HG02885 (cell line): ENCODE measurements around the gene CRISPLD2.
"Not testable (repeated sequence)": the region's sequence is repeated elsewhere in the genome, so short reads cannot be mapped to it uniquely, and the experiment has no call there.

Experiments
- ATAC-seq: cut with Tn5 transposase; IDR thresholded peaks from one replicate; pipeline ENCODE4 v1.9.1; 2021; ENCODE audit warnings: mild to moderate bottlenecking; ENCODE audit not compliant: unreplicated experiment, poor library complexity

Gene CRISPLD2

DNA sequence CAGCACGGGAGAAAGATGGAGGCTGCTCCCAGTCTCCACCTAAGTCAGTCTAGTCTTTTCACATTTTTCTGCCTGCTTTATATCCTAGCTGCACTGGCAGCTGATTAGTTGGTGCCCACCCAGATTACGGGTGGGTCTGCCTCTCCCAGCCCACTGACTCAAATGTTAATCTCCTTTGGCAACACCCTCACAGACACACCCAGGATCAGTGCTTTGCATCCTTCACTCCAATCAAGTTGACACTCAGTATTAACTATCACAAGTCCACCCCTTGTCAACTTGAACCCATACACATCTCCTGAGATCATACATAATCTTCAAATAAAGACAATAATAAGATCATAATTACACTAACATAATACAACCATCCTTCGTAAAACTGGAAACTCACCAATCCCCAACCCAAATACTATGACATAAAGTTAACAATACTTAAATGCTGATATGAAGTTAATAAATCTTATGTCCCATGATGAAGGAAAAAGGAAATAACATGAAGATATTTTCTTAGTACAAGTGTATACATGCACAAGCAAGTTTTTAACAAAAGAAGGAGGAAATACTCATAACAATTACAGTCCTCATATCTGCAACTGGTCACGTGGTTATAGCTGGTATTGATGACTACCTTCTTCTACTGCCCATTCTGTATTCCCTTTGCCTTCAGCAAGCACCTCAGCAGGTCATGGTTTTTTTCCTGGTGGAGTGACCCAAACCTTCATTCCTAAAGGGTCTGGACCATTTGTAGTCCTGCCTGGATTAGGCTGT is 35.8 kb downstream of the CRISPLD2 start:
- ATAC-seq: not testable (repeated sequence)

DNA sequence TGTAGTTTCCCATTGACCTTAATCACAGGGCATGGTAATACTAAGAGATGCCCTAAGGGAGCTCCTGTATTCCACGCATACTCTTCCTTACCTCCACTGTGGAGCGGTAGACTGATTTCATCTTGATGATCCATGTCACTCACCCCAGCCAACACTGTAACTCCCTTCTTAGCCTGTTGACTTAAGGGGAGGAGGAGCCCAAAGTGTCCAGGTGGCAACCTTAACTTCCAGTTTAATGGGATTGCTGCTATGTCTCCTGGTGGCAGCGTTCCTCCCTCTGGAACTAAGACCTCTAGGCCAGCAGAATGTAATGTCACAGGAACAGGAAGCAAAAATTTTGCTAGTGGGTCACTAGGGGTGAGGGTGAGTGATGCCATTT is 36.4 kb downstream of the CRISPLD2 start:
- not testable (repeated sequence) for ATAC-seq

DNA sequence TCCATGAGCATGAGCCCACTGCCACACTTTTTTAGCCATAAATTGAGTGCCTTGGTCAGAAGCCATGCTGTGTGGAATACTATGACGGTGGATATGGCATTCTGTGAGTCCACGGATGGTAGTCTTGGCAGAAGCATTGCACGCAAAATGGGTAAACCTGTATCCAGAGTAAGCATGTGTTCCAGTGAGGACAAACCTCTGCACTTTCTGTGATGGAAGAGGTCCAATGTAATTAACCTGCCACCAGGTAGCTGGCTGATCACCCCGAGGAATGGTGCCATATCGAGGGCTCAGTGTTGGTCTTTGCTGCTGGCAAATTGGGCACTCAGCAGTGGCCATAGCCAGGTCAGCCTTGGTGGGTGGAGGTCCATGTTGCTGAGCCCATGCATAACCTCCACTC is 37.0 kb downstream of the CRISPLD2 start:
- ATAC-seq: not testable (repeated sequence)

DNA sequence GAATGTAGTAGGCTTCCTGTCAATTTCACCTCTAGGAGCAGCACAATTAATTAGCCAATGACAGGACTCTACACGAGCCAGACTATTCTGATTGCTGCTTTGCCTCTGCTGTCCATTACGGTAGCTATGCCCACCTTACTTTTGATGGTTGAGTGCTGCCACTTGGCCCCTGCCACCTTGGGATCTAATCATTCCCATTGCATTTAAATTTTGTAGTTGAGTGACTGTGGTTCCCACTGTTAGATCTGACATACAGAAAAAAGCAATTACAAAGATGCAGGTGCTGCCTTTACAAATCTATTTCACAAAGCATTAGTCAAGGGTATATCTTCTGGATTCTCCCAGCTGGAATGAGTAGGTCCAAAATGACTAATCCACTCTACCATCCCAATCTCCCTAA is 39.9 kb downstream of the CRISPLD2 start:
- ATAC-seq: no peak

DNA sequence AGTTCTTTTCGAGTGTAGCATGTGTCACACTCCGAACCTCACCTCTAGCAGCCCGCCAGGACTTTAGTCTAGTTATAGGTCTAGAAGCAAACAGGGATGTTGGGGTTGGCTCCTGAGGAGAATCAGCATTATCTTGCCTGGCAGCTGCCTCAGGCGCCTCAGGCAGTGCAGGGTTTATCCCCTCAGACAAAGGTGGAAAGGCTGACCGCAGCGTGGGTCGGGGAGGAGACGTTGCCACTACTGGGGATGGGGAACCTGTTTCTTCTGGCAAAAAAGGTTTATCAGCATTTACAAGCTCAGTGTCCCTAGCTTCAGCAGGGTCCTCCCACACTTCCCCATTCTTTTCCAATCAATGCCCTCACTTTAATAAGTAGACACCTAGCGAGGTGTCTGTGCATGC is 40.6 kb downstream of the CRISPLD2 start:
- ATAC-seq: no peak

DNA sequence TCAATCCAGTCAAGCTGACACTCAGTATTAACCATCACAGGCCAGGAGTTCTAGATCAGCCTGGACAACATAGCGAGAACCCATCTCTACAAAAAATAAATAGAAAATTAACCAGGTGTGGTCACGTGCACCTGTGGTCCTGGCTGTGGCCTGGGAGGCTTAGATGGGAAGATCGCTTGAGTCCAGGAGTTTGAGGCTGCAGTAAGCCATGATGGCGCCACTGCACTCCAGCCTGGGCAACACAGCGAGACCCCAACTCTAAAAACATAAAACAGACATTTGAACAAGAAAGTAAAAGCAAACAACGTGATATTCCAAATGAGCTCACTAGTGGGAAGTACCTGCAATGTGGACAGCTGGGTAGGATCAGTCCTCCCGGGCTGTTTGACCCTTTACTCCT is 41.9 kb downstream of the CRISPLD2 start:
- ATAC-seq: no peak

DNA sequence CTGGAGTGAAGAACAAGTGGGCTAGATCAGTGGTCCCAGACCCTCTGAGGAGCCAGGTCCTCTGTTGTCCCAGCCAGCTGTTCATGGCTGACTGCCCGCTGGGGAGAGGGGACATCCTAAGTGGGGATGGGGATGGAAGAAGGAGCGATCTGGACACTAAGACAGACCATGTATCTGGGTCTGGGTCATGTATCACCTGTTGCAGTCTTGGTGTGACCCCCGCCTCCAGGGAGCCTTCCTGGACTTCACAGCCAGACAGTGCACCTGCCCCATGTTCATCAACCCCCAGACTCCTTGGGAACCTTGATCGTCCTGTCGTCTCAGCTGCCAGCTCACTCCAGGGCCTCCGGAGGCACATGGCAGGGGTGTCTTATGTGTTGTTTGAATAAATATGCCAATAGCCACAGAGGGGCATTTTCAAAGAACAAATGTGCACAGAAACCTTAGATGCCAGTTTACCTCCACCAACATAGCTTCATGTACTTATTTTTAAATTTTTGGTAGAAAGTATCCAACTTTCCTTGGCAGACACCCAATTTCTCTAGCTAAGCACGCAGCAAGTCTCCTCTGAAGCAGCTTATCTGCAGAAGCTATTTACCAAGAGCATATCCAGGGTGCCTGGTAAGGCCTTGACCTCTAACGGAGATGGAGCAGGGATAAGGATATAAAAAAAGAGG is 43.2 kb downstream of the CRISPLD2 start:
- no peak for ATAC-seq

DNA sequence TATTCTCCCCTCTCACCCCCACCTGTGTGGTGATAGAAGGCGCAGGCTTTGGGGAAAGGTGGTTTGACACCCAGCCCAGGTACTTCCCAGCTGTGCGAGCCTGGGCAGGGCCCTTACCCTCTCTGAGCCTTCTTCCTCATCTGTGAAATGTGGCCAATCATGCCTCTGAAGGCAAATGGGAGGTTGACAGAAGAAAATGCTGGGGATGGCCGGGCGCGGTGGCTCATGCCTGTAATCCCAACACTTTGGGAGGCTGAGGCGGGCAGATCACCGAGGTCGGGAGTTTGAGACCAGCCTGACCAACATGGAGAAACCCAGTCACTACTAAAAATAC is 43.7 kb downstream of the CRISPLD2 start:
- ATAC-seq: no peak

DNA sequence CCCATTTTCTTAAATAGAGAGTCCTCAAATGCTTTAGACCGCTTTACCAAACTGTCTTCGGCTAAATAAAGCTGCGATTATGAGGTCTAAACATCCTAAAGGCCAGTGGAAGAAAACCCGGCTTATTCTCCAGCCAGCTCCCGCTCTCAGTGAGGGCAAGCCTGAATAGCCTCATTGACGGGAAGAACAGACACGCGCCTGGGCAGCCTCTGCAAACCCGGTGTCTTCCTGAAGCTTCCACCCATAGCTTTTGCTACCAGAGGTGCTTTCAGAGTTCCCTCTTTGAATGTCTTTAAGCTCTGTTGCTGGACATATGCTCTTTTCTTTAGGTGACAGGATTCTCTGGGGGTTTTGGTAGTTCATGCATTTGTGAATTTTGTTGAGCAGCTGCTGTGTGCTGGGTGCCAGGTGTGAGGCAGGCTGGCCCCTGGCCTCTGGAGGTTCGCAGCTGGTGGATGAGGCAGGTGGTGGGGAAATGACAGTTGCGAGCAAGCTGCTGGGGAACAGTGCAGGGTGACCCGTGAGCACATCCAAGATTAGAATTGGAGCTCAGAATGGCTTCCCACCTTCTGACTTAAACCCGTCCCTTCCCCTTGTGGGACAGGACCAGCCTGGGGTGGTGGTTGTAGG is 44.7 kb downstream of the CRISPLD2 start:
- ATAC-seq: no peak

DNA sequence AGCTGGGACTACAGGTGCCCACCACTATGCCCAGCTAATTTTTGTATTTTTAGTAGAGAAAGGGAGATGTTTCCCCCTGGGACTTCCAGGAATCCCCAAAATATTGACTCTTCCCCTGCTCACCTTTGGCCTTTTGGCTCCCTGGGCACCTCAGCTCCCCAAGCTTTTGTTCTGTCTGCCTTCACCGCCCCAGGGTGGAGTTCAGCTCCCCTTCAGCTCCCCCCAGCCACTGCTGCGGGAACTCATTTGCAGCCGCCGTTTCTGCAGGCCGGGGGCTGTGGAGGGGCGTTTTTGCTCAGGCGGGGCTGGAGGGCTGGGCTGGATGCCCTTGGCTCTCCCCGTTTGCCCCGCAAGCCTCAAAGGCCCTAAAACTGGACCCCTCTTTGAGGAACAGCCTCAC is 47.9 kb downstream of the CRISPLD2 start:
- no peak for ATAC-seq

DNA sequence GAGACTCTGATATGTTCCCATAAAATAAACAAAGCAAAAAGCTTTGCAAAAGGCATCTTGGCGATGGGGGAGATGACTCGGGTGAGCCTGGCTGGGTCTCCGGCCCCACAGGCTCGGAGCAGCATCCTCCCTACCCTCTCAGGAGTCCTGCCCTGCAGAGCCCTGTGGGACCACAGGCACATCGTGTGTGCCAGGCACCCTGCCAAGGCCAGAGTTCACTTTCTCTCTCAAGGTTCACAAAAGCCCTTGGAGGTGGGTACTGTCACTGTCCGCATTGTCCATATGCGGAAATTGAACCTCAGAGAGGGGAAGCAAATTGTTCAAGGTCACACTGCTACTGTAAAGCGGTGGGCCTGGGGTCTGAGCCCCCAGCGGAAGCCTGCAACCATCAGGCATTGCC is 48.5 kb downstream of the CRISPLD2 start:
- ATAC-seq: no peak

DNA sequence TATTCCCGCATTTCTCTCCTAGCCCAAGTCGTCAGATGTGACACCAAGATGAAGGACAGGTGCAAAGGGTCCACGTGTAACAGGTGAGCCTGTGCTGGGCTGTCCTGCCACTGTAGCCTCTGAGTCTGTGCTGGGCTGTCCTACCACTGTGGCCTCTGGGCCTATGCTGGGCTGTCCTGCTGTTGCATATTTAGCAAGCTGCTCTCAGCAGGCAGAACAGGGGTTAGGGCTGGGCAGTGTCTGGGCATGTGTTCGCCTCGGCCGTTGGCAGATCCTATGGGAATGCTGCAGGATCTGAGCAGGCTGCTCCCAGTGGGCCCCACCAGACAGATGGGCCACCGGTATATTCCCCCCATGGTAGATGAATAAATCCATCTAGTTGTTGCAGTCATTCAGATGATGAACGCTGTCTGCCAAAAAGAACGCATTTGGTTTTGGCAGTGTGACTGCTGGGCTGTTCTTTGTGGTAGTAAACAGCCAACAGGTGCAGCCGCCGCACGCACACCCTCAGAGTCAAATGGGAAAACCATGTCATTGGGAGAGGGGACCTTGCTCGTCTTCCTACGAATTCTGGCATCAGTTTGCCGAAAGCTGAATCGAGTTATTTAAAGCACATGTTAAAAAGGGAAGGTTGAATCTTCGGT is 49.2 kb downstream of the CRISPLD2 start:
- no peak for ATAC-seq

DNA sequence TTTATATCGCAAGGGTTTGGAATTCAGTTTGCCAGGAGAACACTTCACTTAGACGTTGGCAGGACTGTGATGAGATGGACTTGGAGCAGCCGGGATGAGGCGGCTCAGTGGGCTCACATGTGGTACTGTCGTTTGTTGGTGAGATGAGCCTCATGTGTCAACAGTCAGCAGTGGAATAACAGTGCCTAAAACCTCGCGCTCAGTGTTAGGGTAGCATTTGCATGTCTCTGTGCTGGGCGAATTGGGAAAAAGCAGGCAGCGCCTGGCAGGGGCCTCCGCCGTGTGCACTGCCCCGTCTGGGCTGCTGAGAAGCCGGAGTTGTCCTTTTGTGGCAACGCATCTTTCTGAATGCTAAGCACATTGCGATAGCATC is 49.7 kb downstream of the CRISPLD2 start:
- ATAC-seq: no peak

DNA sequence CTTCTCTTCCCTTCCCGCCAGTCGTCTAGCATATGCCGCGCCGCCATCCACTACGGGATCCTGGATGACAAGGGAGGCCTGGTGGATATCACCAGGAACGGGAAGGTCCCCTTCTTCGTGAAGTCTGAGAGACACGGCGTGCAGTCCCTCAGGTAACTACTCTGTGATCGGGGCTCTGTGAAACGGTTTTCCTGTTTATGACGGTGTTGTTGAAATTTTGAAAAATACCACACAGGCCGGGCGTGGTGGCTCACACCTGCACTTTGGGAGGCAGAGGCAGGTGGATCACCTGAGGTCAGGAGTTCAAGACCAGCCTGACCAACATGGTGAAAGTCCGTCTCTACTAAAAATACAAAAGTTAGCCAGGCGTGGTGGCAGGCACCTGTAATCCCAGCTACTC is 53.2 kb downstream of the CRISPLD2 start:
- ATAC-seq: not testable (repeated sequence)

DNA sequence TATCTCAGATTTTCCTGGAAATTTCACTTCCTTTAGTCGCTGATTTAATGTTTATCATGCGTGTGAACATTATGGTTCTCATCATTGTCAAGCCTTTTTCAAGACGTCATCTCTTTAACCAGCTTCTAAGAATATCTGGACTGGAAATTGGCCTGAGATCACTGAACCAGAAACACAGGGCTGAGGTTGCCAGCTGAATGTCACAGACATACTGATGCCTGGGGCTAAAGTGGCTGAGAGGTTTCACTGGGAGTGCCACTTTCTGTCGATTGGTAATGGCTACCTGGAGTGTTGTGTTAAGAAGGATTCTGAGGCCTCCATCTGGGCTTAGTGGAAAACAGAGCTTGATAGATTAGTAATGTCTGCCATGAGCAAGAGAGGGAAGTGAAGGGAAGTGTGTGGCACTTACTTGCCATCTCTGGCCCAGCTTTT is 54.2 kb downstream of the CRISPLD2 start:
- ATAC-seq: no peak

DNA sequence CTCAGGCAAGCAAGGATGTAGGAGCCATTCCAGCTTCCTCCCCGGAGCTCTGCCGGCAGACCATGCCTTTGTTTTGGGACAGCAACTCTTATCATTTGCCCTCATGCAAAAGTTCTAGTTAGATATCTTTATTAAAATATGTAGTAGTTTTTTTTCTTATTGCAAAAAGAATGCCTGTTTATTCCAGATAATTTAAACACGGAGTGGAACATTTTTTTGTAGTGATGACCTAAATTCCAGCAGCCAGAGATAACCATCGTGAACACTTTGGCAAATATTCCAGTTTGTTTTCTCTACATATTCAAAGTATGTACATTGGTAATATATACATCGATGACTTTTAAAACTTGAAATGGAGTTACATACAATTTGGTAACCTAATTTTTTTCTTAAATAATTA is 54.8 kb downstream of the CRISPLD2 start:
- ATAC-seq: no peak

DNA sequence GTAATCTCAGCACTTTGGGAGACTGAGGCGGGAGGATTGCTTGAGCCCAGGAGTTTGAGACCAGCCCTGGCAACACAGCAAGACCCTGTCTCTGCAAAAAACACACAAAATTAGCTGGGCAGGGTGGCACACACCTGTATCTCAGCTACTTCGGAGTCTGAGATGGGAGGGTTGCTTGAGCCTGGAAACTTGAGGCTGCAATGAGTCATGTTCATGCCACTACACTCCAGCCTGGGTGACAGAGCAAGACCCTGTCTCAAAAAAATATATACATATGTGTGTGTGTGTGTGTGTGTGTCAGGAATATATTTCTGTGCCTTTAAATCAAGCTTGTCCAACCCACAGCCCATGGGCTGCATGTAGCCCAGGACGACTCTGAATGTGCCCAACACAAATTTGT is 55.2 kb downstream of the CRISPLD2 start:
- ATAC-seq: no peak

DNA sequence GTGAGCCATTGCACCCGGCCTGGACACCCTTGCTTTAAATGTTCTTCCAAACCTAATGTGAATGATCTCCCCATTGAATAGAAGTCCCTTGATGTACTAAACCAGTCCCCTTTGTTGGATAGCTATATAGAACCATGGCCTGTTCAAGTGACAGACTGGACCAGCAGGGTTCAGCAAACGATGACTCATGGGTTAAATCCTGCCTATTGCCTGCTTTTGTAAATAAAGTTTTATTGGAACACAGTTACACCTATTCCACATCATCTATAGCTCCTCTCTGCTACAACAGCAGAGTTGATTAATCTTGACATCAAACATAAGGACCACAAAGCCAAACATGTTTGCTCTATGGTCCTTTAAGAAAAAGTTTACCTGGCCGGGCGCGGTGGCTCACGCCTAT is 56.1 kb downstream of the CRISPLD2 start:
- ATAC-seq: no peak

DNA sequence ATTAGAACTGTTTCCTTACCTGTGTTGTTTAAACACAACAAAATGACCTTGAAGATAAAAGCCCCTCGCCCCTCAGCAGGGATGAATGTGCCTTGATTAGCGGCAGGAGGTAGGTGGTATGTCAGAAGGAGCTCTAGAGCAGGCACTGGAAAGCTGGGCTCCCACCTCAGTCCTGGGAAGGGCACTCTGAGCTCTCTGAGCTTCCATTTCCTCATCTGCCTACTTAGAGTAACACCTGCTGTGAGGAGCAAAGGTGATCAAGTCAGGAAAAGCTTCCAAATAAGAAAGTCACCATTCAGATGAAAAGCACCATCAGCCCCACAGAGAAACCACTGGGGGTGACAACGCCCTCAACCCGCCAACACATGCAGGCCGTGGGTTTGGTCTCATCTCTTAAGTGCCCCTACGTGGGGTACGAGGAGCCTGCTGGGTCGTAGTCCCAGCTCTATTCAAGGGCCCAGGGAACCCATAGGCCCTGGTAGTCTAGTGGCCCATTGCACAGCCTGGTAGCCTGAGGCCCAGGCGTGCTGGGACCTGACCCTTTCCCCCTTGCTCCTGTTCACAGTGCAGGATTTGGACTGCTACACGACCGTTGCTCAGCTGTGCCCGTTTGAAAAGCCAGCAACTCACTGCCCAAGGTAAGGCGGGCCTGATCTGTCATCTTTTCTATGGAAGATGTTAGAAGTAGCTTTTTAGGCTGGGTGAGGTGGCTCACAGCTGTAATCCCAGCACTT is 57.3 kb downstream of the CRISPLD2 start:
- ATAC-seq: no peak

DNA sequence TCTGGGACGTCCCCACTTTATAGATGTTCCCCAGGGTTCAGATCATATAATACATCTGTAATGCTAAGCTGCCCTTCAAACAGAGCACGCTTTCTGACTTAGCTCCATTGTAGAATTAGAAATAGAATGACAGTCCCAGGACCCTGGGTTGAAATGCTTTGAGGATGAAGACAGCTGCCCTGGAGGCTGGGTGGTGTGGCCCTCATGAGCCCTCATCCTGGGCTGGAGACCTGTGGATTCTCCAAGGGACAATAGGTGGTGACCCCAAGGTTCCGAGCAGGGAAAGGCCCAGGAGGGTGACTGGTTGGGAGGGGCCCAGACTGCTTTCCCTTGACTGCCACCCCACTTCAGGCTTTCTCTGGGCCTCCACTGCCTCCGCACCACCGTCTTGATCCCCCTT is 59.0 kb downstream of the CRISPLD2 start:
- no peak for ATAC-seq
